OCI-LY7 (cell line): ENCODE measurements around the gene RAB20.

Experiments used
- CTCF ChIP-seq: fragments of 200-600 bp; sonication (generic); conservative IDR thresholded peaks from 2 replicates; pipeline ENCODE4 v1.5.1; 2014; ENCODE audit warnings: mild to moderate bottlenecking, antibody characterized with exemption, low read length, moderate library complexity, mixed read lengths
- EZH2phosphoT487 ChIP-seq: fragments of 200-600 bp; sonication (generic); IDR thresholded peaks from 2 replicates; pipeline ENCODE4 v1.6.1; 2018; ENCODE audit warnings: low read depth, borderline replicate concordance, mild to moderate bottlenecking, mixed run types, antibody characterized with exemption, low read length, moderate library complexity, mixed read lengths

GRCh38 chr13:110499621-110500281 lies 61.8 kb downstream of the RAB20 start:
- no peak for TF ChIP-seq CTCF
- TF ChIP-seq EZH2phosphoT487 = no peak
